ENCODE measurements around the gene SIX1. TPM values are rescaled to one million over a fixed set of nuclear protein-coding genes. Genes with fewer than 3 reads are reported as not detected.

The SIX1 gene
- total RNA-seq, 4 donors from 2014 or later, result 0.31 to 0.64 TPM; not detected in 2

DNA sequence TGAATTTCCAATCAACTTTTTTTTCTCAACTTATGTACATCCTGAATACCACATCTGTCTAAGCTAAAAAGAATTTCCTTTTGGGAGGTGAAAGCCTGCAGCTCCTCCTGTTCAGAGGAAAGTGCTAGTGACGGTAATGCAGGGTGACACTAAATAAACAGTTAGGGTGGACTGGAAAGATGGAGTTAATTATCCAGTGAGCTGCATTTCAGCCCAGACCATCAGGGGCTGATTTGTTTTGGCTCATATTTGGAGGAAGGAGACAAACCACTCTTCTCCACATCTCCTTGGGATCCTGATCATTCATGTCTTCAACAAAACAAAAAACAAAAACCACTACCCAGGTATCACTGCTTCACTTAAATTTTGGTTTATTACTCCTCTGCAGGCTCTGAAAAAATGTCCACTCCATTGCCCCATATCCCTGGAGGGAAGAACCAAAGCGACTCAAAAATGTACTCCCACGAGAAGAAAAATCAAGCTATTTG lies 5.1 kb upstream of the SIX1 start:
- peaks cover 64% of the 10 kb centered on the region for H3K4me1 ChIP-seq
- no peaks in the 10 kb centered on the region for H3K9me3 ChIP-seq
- H3K27me3 ChIP-seq, result peaks cover 100% of the 10 kb centered on the region
- H3K27ac ChIP-seq, result no peak overlapping the region
- H3K36me3 ChIP-seq, result no peaks in the 10 kb centered on the region
- 33% methylated on average over 3 of the region's 3 CpGs for WGBS
- no peak for TF ChIP-seq POLR2A (IDR thresholded peaks at IDR 0.05)
- no peak for TF ChIP-seq EP300 (IDR thresholded peaks at IDR 0.05)
- no peak for TF ChIP-seq POLR2AphosphoS5 (IDR thresholded peaks at IDR 0.05)
- TF ChIP-seq, protein P1, sequence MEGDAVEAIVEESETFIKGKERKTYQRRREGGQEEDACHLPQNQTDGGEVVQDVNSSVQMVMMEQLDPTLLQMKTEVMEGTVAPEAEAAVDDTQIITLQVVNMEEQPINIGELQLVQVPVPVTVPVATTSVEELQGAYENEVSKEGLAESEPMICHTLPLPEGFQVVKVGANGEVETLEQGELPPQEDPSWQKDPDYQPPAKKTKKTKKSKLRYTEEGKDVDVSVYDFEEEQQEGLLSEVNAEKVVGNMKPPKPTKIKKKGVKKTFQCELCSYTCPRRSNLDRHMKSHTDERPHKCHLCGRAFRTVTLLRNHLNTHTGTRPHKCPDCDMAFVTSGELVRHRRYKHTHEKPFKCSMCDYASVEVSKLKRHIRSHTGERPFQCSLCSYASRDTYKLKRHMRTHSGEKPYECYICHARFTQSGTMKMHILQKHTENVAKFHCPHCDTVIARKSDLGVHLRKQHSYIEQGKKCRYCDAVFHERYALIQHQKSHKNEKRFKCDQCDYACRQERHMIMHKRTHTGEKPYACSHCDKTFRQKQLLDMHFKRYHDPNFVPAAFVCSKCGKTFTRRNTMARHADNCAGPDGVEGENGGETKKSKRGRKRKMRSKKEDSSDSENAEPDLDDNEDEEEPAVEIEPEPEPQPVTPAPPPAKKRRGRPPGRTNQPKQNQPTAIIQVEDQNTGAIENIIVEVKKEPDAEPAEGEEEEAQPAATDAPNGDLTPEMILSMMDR (IDR thresholded peaks at IDR 0.05), result no peak
- no peak overlapping the region for H3K4me3 ChIP-seq
- no peak for DNase-seq (ENCODE audit: low spot score in 2 of 2)

DNA sequence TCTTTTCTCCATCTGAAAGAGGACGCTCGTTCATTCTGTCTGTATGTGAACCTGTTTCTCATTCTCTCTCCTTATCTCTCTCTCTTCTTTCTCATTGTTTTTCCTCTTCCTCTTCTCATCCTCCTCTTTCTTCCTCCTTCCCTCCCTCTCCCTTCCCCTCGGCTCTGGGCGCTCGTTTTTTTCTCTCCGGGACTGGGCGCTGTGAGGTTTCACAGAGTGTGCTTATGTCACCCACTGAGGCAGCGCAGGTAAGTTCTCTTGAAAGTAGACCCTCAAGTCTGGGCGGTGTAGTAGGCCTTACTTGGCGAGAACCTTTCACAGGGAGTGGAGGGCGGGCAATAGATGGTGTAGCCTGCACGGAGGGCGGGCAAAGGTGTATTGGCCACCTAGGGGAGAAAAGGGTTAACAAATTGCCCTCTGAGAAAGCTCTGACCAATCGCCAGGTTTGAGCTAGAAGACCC lies 4.5 kb upstream of the SIX1 start:
- TF ChIP-seq, protein P1 (IDR thresholded peaks at IDR 0.05), result no peak
- no peak for TF ChIP-seq POLR2AphosphoS5 (IDR thresholded peaks at IDR 0.05)
- Histone ChIP-seq H3K4me1 (peaks cover 70% of the 10 kb centered on the region), H3K27me3 (peaks cover 100% of the 10 kb centered on the region), H3K36me3 (no peaks in the 10 kb centered on the region), H3K27ac (no peak overlapping the region), H3K9me3 (no peaks in the 10 kb centered on the region), H3K4me3 (no peak overlapping the region)
- no peak for DNase-seq (ENCODE audit: low spot score in 2 of 2)
- WGBS, result 13% methylated on average over 14 of the region's 14 CpGs

DNA sequence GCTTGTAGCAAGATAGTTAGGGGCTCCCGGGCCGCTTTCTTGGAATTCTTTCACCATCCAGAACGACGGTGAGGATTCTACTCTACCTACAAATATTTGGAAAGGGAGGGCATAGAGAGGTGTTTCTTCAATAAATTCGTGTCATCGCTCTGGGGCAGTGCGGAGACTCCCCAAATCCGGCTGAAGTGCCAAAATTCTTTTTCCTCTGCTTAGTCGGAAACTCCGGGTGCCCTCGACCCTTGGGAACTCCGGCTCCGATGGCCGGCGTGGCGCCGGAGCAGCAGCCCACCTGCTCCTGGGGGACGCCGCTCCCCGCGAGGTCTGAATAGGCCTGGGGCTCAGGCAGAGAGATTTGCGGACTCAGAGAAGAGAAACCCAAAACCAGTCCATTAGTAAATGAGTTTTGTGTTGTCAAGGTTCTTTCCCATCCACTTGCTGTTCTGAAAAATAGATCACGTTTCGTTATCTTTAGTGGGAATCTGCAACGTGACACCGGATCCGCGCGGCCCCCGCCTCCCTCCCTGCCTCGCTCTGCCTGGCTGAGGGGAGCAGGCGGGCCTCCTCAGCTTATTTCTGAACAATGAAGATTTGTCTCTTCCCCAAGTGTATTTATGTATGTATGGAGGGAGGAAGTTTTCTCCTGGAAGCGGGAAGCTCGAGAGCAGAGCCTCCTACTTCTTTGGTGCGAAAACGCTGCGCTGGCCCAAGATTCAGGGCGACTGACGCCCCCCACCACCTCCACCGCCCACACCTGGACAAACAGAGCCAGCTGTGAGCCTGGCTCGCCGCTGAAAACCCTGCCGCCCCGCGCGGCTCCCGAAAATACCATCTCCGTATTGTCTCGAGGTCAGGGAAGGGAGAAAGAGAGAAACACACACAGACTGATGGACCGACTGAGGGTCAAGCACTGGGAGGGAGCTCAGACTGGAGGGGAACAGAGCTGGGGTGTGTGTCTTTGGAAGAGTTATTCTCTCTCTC lies 3.7 kb upstream of the SIX1 start:
- H3K36me3 ChIP-seq, result no peaks in the 10 kb centered on the region
- peaks cover 100% of the 10 kb centered on the region for H3K27me3 ChIP-seq
- no peak for DNase-seq (ENCODE audit: low spot score in 2 of 2)
- no peaks in the 10 kb centered on the region for H3K9me3 ChIP-seq
- H3K27ac ChIP-seq, result no peak overlapping the region
- peaks cover 74% of the 10 kb centered on the region for H3K4me1 ChIP-seq
- no peak overlapping the region for H3K4me3 ChIP-seq
- TF ChIP-seq, protein P1 (IDR thresholded peaks at IDR 0.05), result no peak
- no peak for TF ChIP-seq POLR2AphosphoS5 (IDR thresholded peaks at IDR 0.05)
- no peak for TF ChIP-seq POLR2A (IDR thresholded peaks at IDR 0.05)
- TF ChIP-seq EP300 (IDR thresholded peaks at IDR 0.05), result no peak
- WGBS, result 9% methylated on average over 35 of the region's 50 CpGs

DNA sequence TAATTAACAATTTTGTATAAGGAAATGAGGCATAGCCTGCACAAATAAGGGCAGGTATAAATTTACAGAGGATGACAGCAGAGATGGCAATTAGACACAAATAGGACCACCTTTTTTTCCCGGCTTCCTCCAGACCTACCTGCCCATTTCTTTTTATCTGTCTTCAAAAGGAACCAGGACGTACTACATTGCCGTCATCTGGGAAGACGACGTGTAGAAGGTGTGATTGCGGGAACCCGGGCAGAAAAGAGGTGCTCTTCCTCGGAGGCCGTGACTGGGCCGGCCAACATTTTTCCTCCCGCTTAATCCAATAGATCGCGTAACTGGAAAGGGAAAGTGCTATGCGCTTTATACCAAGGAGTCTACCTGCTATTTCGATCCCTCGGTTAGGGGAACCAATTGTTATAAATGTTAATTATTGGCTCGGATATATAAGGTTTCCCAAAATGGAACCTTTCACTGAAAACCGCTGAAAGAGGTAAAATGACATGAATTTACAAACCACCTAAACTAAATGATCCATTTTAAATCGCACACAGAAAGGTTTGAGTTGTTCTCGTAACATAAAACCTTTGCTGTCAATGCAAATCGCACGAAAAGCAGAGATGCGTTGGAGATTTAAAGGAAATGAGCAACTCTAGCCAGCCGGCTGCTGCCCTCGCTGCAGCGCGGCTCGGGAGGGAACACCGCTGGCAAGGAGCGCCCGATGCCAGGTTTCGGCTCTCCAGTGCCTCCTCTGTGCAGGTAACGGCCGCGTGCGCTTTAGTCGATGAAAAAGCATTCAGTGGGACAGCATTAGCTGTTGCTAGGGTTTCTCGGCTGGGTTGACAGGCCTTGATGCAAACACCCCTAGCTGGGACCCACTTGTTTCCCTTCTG lies 2.8 kb upstream of the SIX1 start:
- H3K4me3 ChIP-seq, result no peak overlapping the region
- H3K27ac ChIP-seq, result no peak overlapping the region
- H3K9me3 ChIP-seq, result no peaks in the 10 kb centered on the region
- peaks cover 100% of the 10 kb centered on the region for H3K27me3 ChIP-seq
- WGBS, result 15% methylated on average over 35 of the region's 38 CpGs
- no peak for DNase-seq (ENCODE audit: low spot score in 2 of 2)
- peaks cover 74% of the 10 kb centered on the region for H3K4me1 ChIP-seq
- H3K36me3 ChIP-seq, result no peaks in the 10 kb centered on the region
- TF ChIP-seq POLR2AphosphoS5 (IDR thresholded peaks at IDR 0.05) (no peak), EP300 (IDR thresholded peaks at IDR 0.05) (no peak), POLR2A (IDR thresholded peaks at IDR 0.05) (no peak)
- TF ChIP-seq, protein P1 (IDR thresholded peaks at IDR 0.05), result no peak
